ENCODE data around the gene SPTBN1. TPM values are rescaled to one million over a fixed set of nuclear protein-coding genes. Genes with fewer than 3 reads are reported as not detected.

The SPTBN1 gene
- total RNA-seq, 2 donors from 2014 or later: 179 to 194 TPM

- no peaks in the 10 kb centered on the region for H3K27me3 ChIP-seq (ENCODE audit: control insufficient read depth, insufficient read depth, low read length, poor library complexity, severe bottlenecking)
- no peak for DNase-seq
- 91 to 100% methylated on average over 2 to 4 of the region's 4 CpGs for WGBS, 2 experiments (ENCODE audit: insufficient coverage in 1 of 2, insufficient read length in 1 of 2)
- H3K36me3 ChIP-seq (ENCODE audit: control insufficient read depth, insufficient read depth, low read length): no peaks in the 10 kb centered on the region
- H3K9me3 Mint-ChIP-seq: no peaks in the 10 kb centered on the region
- no peaks in the 10 kb centered on the region for H3K9me3 ChIP-seq (ENCODE audit: control insufficient read depth, low read length)
- no peak overlapping the region for H3K27ac Mint-ChIP-seq
- TF ChIP-seq CTCF (conservative IDR thresholded peaks at IDR 0.05): no peak
- H3K27ac ChIP-seq (ENCODE audit: low read depth, low read length): no peak overlapping the region
- H3K27me3 Mint-ChIP-seq (ENCODE audit: insufficient read depth): no peaks in the 10 kb centered on the region
- H3K4me3 ChIP-seq (ENCODE audit: low read length): no peak overlapping the region
- peaks cover 29% of the 10 kb centered on the region for H3K4me1 Mint-ChIP-seq
- no peak overlapping the region for H3K9ac ChIP-seq (ENCODE audit: extremely low read depth, low read length, poor library complexity, severe bottlenecking)
- no peaks in the 10 kb centered on the region for H3K36me3 Mint-ChIP-seq (ENCODE audit: low read depth)
- H3K4me3 Mint-ChIP-seq: no peak overlapping the region
- peaks cover 11% of the 10 kb centered on the region for H3K4me1 ChIP-seq (ENCODE audit: control insufficient read depth, insufficient read depth, low read length)
These were observed 56.7 kb downstream of the SPTBN1 start for GRCh38 chr2:54512663-54513362.

GRCh38 chr2:54513363-54513715, 57.2 kb downstream of the SPTBN1 start:
- H3K9me3 ChIP-seq (ENCODE audit: control insufficient read depth, low read length): no peaks in the 10 kb centered on the region
- Mint-ChIP-seq H3K9me3 (no peaks in the 10 kb centered on the region), H3K27ac (no peak overlapping the region), H3K4me3 (no peak overlapping the region), H3K27me3 (ENCODE audit: insufficient read depth) (no peaks in the 10 kb centered on the region), H3K4me1 (peaks cover 29% of the 10 kb centered on the region), H3K36me3 (ENCODE audit: low read depth) (no peaks in the 10 kb centered on the region)
- no peak overlapping the region for H3K27ac ChIP-seq (ENCODE audit: low read depth, low read length)
- TF ChIP-seq CTCF (conservative IDR thresholded peaks at IDR 0.05): no peak
- peaks cover 11% of the 10 kb centered on the region for H3K4me1 ChIP-seq (ENCODE audit: control insufficient read depth, insufficient read depth, low read length)
- no peak overlapping the region for H3K9ac ChIP-seq (ENCODE audit: extremely low read depth, low read length, poor library complexity, severe bottlenecking)
- no peaks in the 10 kb centered on the region for H3K27me3 ChIP-seq (ENCODE audit: control insufficient read depth, insufficient read depth, low read length, poor library complexity, severe bottlenecking)
- H3K4me3 ChIP-seq (ENCODE audit: low read length): no peak overlapping the region
- no peak for DNase-seq
- no peaks in the 10 kb centered on the region for H3K36me3 ChIP-seq (ENCODE audit: control insufficient read depth, insufficient read depth, low read length)

- H3K27me3 Mint-ChIP-seq (ENCODE audit: insufficient read depth): no peaks in the 10 kb centered on the region
- Histone ChIP-seq H3K4me1 (ENCODE audit: control insufficient read depth, insufficient read depth, low read length) (peaks cover 11% of the 10 kb centered on the region), H3K27me3 (ENCODE audit: control insufficient read depth, insufficient read depth, low read length, poor library complexity, severe bottlenecking) (no peaks in the 10 kb centered on the region), H3K9ac (ENCODE audit: extremely low read depth, low read length, poor library complexity, severe bottlenecking) (no peak overlapping the region), H3K4me3 (ENCODE audit: low read length) (no peak overlapping the region), H3K27ac (ENCODE audit: low read depth, low read length) (no peak overlapping the region), H3K9me3 (ENCODE audit: control insufficient read depth, low read length) (no peaks in the 10 kb centered on the region), H3K36me3 (ENCODE audit: control insufficient read depth, insufficient read depth, low read length) (no peaks in the 10 kb centered on the region)
- 98% methylated on average over 1 of the region's 1 CpG; no CpG with 5 or more reads in 1 of the 2 experiments for WGBS, 2 experiments (ENCODE audit: insufficient coverage in 1 of 2, insufficient read length in 1 of 2)
- TF ChIP-seq CTCF (conservative IDR thresholded peaks at IDR 0.05): no peak
- no peak for DNase-seq
- no peaks in the 10 kb centered on the region for H3K9me3 Mint-ChIP-seq
- H3K36me3 Mint-ChIP-seq (ENCODE audit: low read depth): no peaks in the 10 kb centered on the region
- no peak overlapping the region for H3K4me3 Mint-ChIP-seq
- peaks cover 38% of the 10 kb centered on the region for H3K4me1 Mint-ChIP-seq
- no peak overlapping the region for H3K27ac Mint-ChIP-seq
These were observed 58.9 kb downstream of the SPTBN1 start for GRCh38 chr2:54514822-54515569.

Measured in endodermal cell (in vitro differentiated cells).